Large intestine (tissue), 3 donors: ENCODE measurements around the gene PACS2. TPM values are rescaled to one million over a fixed set of nuclear protein-coding genes. Genes with fewer than 3 reads are reported as not detected.
"Not testable (repeated sequence)": the region's sequence is repeated elsewhere in the genome, so short reads cannot be mapped to it uniquely, and the experiment has no call there.

Experiments
- DNase-seq, 2 donors: peaks; one replicate each; pipeline versions ENCODE4 v3.0.0 to v3.0.0-alpha.2; 2013
- H3K27ac ChIP-seq: one replicate; pipeline ENCODE4 v1.5.1; 2013; ENCODE audit warnings: low read length
- H3K27me3 ChIP-seq: 2 replicates; pipeline ENCODE4 v1.6.1; 2013; ENCODE audit warnings: low read length; ENCODE audit not compliant: control insufficient read depth, insufficient read depth
- H3K36me3 ChIP-seq: 2 replicates; pipeline ENCODE4 v1.6.1; 2013; ENCODE audit warnings: low read length; ENCODE audit not compliant: control insufficient read depth, insufficient read depth
- H3K4me1 ChIP-seq: one replicate; pipeline ENCODE4 v1.6.1; 2013; ENCODE audit warnings: low read length; ENCODE audit not compliant: control insufficient read depth, insufficient read depth
- H3K4me3 ChIP-seq: one replicate; pipeline ENCODE4 v1.5.1; 2013; ENCODE audit warnings: low read length
- H3K9me3 ChIP-seq: one replicate; pipeline ENCODE4 v1.6.1; 2013; ENCODE audit warnings: mild to moderate bottlenecking, low read depth, low read length, moderate library complexity; ENCODE audit not compliant: control insufficient read depth
- WGBS: methylation state at CpG from one replicate; pipeline ENCODE4 v1.1.5; 2013; ENCODE audit warnings: low lambda C conversion rate; ENCODE audit not compliant: insufficient coverage; 5-methylcytosine and 5-hydroxymethylcytosine counted together
- polyA plus RNA-seq: library from polyadenylated mRNA; unstranded; fragments of 120-200 nt; gene quantifications from one replicate; pipeline ENCODE4 v1.2.1, GENCODE V29; 2013

The PACS2 gene
- polyA plus RNA-seq, 1 donor = 54.6 TPM

DNA sequence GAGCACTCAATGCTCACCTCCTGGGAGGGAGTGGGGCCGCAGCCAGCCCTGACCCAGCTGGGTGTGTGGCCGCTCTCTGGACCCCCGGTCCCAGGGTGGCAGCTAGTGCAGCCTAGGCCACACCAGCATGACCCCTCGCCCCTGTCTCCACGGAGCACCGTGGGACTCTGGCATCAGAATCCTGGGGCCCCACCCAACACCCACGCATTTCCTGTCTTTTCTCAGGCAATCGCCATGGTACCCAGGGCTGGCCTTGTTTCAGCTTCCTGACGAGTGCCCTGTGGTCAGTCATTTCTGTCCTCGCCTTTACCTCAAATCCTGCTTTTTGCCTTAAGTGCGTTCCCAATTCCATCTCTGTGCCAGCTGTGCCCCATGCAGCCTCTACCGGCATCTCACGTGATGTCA is 15.9 kb downstream of the PACS2 start:
- no peaks in the 10 kb centered on the region for H3K9me3 ChIP-seq
- no peaks in the 10 kb centered on the region for H3K27me3 ChIP-seq
- H3K4me3 ChIP-seq = no peak overlapping the region
- no peaks in the 10 kb centered on the region for H3K4me1 ChIP-seq
- H3K27ac ChIP-seq = no peak overlapping the region
- H3K36me3 ChIP-seq = no peaks in the 10 kb centered on the region
- WGBS = no CpG with 5 or more reads among the region's 13 CpGs
- no peak for DNase-seq

DNA sequence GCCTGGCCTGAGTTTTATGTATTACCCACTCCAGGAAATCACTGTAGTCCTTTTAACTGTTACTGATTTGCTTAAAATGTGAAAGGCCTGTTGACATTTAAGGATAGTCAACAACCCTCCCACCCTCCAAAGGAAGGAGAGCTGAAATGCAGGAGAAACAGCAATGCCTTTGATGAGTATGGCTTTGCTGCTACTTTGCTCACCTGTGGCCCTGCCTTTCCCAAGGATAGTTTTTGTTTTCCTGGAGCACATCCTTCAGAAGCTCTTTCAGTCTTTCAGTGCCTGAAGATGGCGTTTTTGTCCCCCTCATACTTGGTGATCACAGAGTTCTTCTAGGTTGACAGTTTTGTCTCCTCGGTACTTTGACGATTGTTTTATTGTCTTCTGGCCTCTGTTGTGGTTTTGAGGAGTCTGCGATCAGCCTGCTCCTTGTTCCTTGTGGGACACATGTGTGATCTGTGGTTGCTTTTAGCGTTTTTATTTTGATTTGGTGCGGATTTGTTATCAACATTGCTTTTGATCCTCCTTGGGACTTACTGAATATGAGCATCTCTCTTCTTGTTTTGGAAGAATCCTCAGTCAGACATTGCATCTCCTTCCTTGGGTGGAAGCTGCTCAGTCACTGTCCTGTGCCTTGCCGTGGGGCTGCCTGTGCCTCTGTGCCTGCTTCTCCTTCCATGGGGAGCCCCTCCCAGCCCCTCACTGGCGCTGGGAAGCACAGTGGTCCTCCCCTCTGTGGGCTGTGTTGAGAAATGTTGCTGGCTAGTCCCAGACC is 17.2 kb downstream of the PACS2 start:
- WGBS = 100% methylated on average over 1 of the region's 8 CpGs
- H3K27ac ChIP-seq = no peak overlapping the region
- H3K27me3 ChIP-seq = no peaks in the 10 kb centered on the region
- H3K4me1 ChIP-seq = no peaks in the 10 kb centered on the region
- H3K36me3 ChIP-seq = peaks cover under 1% of the 10 kb centered on the region
- no peaks in the 10 kb centered on the region for H3K9me3 ChIP-seq
- no peak for DNase-seq
- no peak overlapping the region for H3K4me3 ChIP-seq

DNA sequence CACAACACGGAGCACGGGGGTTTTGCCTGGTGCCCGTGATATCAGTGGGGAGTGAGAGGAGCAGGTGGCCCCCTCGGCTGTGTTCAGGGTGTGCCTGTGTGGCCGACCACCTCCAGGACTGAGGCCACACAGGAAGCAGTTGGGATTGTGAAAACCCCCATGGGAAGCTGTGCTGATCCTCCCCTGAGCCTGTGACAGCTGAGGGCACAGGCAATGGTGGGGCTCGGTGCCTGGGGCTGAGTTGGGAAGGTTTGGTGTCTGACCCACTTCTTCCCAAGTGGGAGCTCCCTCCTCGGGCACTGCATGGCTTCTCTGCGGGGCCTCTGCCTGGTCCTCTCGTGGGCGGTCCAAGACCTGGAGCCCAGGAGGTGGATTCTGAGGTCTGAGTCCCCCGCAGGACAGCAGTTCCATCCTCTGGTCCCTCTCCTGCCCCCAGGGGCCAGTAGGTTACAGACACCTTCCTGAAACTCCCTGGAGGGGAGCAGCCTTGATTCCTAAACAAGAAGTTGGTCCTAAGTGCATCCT is 17.9 kb downstream of the PACS2 start:
- no CpG with 5 or more reads among the region's 11 CpGs for WGBS
- Histone ChIP-seq H3K9me3 (no peaks in the 10 kb centered on the region), H3K27me3 (no peaks in the 10 kb centered on the region), H3K4me3 (no peak overlapping the region), H3K4me1 (no peaks in the 10 kb centered on the region), H3K27ac (no peak overlapping the region), H3K36me3 (peaks cover 4% of the 10 kb centered on the region)
- DNase-seq = no peak

DNA sequence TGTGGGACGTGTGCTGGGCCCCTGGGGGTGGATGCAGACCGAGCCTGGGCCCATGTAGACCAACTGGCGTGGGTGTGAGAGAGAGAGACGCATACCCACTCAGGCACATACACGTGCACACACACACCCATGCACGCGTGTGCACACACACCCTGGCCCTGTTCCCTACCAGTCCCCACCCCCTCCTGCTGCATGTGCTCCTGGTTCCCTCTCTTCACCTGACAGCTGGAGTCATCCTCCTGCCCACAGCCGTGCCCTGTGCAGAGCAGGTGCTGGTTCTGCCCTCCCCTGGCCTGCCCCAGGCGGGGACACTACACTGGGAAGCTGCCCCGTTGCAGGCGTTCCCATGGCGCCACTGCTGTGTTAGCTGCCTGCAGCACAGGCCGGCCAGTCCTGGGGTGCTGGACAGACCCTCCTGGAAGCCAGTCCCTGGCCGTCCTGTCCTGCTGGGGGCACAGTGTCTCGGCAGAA is 18.5 kb downstream of the PACS2 start:
- H3K4me3 ChIP-seq = no peak overlapping the region
- H3K4me1 ChIP-seq = no peaks in the 10 kb centered on the region
- no peak for DNase-seq
- H3K27me3 ChIP-seq = no peaks in the 10 kb centered on the region
- no peaks in the 10 kb centered on the region for H3K9me3 ChIP-seq
- H3K27ac ChIP-seq = no peak overlapping the region
- no CpG with 5 or more reads among the region's 15 CpGs for WGBS
- H3K36me3 ChIP-seq = peaks cover 4% of the 10 kb centered on the region

GRCh38 chr14:105333613-105334364 is 19.2 kb downstream of the PACS2 start:
- Histone ChIP-seq H3K9me3 (no peaks in the 10 kb centered on the region), H3K4me1 (no peaks in the 10 kb centered on the region), H3K36me3 (peaks cover 4% of the 10 kb centered on the region), H3K4me3 (no peak overlapping the region), H3K27me3 (no peaks in the 10 kb centered on the region), H3K27ac (no peak overlapping the region)
- DNase-seq = no peak
- no CpG with 5 or more reads among the region's 18 CpGs for WGBS

DNA sequence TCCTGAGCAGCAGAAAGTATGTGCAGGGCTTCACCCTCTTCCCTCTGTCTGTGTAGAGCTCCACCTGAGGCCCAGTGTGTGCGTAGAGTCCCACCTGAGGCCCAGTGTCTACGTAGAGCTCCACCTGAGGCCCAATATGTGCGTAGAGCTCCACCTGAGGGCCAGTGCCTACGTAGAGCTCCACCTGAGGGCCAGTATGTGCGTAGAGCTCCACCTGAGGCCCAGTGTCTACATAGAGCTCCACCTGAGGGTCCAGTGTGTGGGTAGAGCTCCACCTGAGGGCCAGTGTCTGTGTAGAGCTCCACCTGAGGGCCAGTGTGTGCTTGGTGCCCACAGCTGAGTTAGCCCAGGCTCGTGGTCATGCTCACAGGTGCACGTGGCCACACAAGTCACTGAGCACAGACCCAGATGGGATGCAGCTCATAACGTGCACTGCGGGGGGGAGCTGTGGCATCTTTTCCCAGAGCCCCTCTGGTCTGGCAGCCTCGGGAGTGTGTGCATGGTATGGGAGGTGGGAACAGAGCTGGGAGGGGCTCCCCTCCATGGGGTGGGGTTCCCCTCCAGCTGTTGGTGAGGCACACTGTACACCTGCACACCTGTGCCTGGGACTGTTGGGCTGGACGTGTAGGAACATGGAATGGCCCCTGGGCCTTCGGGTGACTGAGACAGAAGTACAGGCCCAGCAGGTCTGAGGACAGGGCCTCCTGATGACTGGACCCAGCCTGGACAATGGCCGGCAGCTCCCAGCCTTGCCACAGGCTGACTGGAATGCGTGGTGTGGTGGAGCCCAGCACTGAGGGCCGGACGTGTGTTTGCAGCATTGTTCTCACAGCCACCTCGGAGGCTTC is 20.1 kb downstream of the PACS2 start:
- WGBS = no CpG with 5 or more reads among the region's 17 CpGs
- Histone ChIP-seq H3K27ac (no peak overlapping the region), H3K9me3 (no peaks in the 10 kb centered on the region), H3K4me3 (no peak overlapping the region), H3K4me1 (no peaks in the 10 kb centered on the region), H3K36me3 (peaks cover 4% of the 10 kb centered on the region), H3K27me3 (no peaks in the 10 kb centered on the region)
- DNase-seq = no peak

- not testable (repeated sequence) for H3K9me3 ChIP-seq, H3K36me3 ChIP-seq, H3K4me1 ChIP-seq, H3K4me3 ChIP-seq, H3K27me3 ChIP-seq, H3K27ac ChIP-seq, DNase-seq
- no CpG with 5 or more reads among the region's 22 CpGs for WGBS
Measured at GRCh38 chr14:105335231-105335542, 20.6 kb downstream of the PACS2 start.

GRCh38 chr14:105335735-105336476 is 21.4 kb downstream of the PACS2 start:
- DNase-seq = no peak
- WGBS = no CpG with 5 or more reads among the region's 33 CpGs
- H3K27ac ChIP-seq = no peak overlapping the region
- no peaks in the 10 kb centered on the region for H3K9me3 ChIP-seq
- H3K27me3 ChIP-seq = no peaks in the 10 kb centered on the region
- no peak overlapping the region for H3K4me3 ChIP-seq
- H3K36me3 ChIP-seq = peaks cover 4% of the 10 kb centered on the region
- H3K4me1 ChIP-seq = no peaks in the 10 kb centered on the region

GRCh38 chr14:105336477-105337287 is 22.1 kb downstream of the PACS2 start:
- H3K27me3 ChIP-seq = no peaks in the 10 kb centered on the region
- DNase-seq = no peak
- H3K4me1 ChIP-seq = no peaks in the 10 kb centered on the region
- peaks cover 4% of the 10 kb centered on the region for H3K36me3 ChIP-seq
- no peak overlapping the region for H3K27ac ChIP-seq
- H3K4me3 ChIP-seq = no peak overlapping the region
- WGBS = no CpG with 5 or more reads among the region's 26 CpGs
- H3K9me3 ChIP-seq = no peaks in the 10 kb centered on the region
